Fibroblast of peridontal ligament (primary cell): ENCODE results near the gene HOMER1.

Experiments
- DNase-seq: peaks from one replicate; pipeline ENCODE4 v3.0.0-alpha.2; 2010; ENCODE audit errors: extremely low read depth

HOMER1 gene

DNA sequence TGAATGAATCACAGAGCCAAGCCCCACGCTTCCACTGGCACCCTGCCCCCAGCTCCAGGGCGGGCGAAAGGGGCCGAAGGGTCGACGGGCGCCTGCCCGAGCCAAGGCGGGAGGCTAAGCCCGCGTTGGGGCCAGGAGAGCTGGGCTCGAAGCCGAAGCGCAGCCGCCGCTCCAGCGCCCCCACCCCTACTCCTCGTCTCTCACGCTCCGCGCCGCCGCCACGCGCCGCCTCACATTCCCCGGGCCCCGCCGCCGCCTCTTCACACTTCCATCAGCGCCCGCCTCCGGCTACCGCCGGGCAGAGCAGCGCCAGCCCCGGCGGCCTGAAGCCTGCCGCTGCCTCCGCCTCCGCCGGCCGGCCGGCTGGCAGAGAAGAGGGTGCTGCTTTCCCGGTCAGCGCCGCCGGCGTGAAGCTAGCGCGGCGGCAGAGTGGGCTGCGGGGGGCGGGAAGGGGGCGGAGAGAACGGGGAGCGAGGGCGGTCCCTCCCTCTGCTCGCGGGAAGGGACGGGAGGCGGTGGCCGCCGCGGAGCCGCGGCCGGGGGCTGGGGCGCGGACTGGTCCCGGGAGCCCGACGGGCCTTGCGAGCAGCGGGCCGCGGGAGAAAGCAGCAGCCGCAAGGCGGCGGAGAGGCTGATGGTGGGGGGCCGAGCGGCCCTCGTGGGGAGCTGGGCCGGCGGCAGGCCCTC lies at the start of gene HOMER1:
TSS of gene HOMER1 (minus strand) at position 431 of the 687 bp plus-strand sequence. CDS start 1,360 bp downstream, outside the sequence.
- peak; percentile 64 for DNase-seq

GRCh38 chr5:79563247-79563590 lies 49.3 kb upstream of the HOMER1 start:
- DNase-seq, result no peak

DNA sequence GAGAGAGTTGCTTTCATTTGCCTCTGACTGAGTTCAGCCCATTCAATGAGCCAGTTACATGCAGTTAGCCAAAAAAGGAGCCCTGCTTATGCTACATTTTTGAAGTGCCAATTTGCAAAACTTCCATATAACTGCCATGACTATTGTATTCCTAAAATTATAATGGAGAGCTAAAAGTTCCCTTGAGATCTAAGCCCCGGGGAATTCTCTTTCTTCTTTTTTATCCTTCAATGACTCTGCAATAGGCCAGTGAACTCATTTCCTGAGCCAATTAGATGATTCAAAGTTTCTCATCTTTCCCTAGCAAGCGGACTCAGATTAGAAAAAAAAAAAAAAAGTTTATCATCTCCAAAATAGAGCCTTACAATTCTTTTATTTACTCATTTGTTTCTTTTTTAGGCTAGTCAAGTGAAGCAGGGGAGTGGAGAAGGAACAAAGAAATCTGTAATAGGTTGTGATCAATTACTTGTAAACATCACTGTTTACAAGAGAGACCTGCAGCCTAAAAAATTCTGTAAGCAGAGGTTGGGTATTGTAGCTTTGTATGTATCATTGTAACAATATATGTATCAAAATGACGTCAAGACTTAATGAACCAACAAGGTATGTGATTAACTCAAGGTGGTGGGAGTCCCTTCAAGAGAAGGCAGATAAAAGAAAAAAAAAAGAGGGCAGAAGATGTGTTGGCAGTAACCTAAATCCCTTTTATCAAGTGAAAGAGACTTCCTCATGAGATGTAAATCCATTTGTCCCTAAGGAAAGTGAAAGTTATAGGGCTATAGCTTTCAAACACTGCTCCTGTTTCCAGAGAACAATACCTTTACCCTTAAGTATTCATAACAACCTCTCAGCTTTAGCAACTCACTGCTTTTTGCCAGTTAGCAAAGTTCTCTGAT lies 48.7 kb upstream of the HOMER1 start:
- peak; percentile 90 for DNase-seq

- DNase-seq, result no peak
Observed at GRCh38 chr5:79561525-79561893, 47.6 kb upstream of the HOMER1 start.

DNA sequence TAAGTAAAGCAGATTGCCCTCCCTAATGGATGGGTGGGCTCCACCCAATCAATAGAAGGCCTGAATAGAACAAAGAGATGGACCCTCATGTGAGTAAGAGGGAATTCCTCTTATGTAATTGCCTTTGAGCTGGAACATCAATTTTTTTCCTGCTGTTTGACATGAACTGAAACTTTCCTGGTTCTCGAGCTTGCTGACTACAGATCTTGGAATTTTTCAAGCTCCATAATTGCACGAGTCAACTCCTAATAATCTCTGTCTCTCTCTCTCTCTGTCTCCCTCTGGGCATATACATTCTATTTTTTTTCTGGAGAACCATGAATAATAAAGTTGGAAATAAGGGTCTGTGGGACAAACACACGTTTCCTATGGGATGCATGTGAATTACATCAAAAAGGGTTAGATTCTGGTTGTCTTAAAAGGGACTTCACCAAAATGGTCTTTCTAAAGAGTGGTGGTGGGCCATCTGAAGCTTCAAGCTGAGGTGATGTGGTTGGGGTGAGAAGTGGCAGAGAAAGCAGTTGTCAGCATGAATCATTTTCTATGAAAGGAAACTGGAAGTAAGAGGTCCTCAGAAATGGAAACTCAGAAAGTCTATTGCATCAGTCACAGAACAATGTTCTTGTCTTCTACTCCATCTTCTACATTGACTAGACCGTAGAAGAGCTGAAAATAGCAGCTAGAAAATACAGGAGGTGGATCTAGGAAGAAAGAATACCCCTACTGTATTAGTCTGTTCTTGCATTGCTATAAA lies 47.0 kb upstream of the HOMER1 start:
- peak; percentile 68 for DNase-seq

DNA sequence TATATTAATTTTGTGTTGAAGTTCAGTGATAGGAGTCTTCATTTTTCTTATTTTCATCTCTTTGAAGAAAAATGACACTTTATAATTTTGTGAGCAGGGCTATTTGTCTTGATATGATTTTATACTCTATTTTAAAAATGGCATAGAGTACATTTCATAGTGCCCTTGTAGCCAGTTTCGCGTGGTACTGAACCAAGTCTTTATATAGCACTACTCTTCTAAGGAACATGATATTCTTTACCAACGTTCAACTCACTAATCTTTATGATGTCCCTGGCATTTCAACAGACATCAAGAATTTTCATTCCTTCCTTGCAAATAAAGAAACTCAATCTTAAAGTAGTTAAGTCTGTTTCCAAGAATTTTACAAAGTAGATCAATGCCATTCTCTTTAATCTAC lies 41.5 kb upstream of the HOMER1 start:
- no peak for DNase-seq

DNA sequence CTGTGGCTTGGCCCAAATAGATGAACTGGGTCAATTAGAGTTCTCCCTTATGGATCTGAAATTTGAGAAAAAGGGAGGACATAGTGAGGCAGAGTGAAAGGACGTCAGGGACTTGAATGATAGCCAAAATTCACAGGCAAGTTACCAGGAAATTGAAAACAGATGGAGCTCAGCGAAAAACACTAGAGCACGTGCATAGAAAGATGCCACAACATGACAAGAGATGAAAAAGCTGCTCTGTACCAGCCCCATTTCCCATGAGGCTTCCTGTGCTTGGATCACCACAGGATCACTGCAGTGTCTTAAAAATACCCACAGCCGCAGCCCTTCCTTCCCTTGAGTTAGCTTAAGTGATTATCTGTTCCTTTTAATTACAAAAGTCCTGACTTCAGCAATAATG lies 39.0 kb upstream of the HOMER1 start:
- DNase-seq, result peak; percentile 61

- DNase-seq, result peak; percentile 27
Observed at GRCh38 chr5:79547982-79548381, 34.0 kb upstream of the HOMER1 start.

GRCh38 chr5:79547429-79547822 lies 33.5 kb upstream of the HOMER1 start:
- DNase-seq, result no peak

GRCh38 chr5:79546782-79547428 lies 33.0 kb upstream of the HOMER1 start:
- peak; percentile 90 for DNase-seq

- peak; percentile 32 for DNase-seq
Observed at GRCh38 chr5:79544131-79544530, 30.2 kb upstream of the HOMER1 start.

- no peak for DNase-seq
Observed at GRCh38 chr5:79540939-79541338, 27.0 kb upstream of the HOMER1 start.

DNA sequence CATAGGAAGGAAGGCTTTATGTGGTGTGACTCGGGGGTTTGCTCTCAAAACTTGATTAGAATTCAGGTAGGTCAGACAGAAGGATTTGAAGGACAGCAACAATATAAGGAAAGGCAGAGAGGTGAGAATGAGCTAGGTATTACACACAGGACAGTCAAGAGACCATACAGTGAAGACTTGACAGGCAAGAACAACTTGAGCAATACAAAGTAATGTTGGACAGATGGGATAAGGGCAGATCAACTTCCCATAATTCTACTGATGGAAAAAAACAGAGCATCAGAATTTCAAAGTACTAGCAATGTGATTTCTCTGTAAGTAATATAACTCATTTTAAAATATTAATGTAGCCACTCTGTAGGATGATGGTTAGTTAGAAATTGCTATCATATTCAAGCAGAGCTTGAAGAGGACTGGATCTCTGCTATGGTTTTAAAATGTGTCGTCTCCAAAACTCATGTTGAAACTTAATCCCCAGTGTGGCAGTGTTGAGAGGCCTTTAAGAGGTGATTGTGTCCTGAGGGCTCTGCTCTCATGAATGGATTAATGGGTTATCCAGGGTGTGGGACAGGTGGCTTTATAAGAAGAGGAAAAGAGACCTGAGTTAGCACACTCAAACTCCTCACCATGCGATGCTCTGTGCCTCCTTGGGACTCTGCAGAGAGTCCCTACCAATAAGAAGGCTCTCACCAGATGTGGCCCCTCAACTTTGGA lies 22.4 kb upstream of the HOMER1 start:
- DNase-seq, result no peak

- DNase-seq, result no peak
Observed at GRCh38 chr5:79535477-79536192, 21.7 kb upstream of the HOMER1 start.

- no peak for DNase-seq
Observed at GRCh38 chr5:79529110-79529509, 15.2 kb upstream of the HOMER1 start.

GRCh38 chr5:79527431-79527830 lies 13.5 kb upstream of the HOMER1 start:
- no peak for DNase-seq

GRCh38 chr5:79526928-79527327 lies 13.0 kb upstream of the HOMER1 start:
- no peak for DNase-seq

DNA sequence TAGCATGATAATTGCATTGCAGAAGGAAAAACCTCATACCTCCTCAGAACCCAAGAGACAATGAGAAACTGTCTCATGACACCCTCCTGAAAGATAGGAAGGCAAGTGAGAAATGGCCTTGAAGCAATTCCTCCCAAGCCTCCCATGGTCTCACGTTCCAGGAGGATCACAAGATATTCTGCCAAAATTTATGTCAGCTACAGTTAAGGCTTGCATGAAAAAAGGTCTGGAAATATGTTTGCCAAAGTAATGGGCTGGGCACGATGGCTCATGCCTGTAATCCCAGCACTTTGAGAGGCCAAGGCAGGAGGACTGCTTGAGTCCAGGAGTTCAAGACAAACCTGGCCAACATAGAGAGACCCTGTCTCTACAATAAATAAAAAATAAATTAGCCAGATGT lies 12.6 kb upstream of the HOMER1 start:
- no peak for DNase-seq

DNA sequence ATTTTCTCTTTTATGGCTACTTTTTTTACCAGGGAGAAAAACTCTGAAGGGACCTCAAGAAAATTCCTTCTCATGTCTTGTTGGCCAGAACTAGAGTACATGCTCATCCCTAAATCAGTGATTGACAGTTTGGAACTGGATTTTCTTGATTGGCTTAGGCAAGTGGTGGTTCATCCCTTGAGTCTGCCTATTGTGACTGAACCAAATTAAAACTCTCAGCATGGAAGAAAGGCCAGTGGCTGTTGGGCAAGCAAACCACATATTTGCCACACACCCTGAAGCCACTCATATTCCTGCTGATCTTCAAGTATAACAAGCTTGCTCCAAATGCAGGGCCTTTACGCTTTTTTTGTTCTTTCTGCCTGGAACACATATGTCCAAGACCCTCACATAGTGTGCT lies 7.2 kb upstream of the HOMER1 start:
- DNase-seq, result no peak

DNA sequence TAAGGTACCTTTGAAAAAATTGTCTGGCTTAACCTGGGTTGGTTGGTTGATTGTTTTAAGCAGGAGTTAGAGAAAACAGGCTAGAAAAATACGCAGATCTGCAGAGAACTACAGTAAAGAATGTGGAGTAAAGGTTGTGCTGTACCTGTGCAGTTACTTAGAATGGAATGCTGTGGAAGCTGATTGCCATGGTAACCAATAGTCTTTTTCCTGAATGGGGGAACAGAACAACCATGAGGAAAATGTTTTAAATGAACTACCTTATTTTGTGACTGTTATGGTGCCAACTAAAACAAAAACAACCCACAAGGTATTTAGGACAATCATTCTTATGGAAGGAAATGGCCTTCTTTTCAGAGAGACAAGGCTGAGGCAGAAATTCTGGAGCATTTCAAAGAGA lies 4.8 kb upstream of the HOMER1 start:
- DNase-seq, result no peak

- DNase-seq, result no peak
Observed at GRCh38 chr5:79517601-79518000, 3.7 kb upstream of the HOMER1 start.
